HCEC 1CT (cell line): ENCODE results near the gene CSMD2.
"Not testable (repeated sequence)": the region's sequence is repeated elsewhere in the genome, so short reads cannot be mapped to it uniquely, and the experiment has no call there.

Source experiments
- DNase-seq: peaks from one replicate; pipeline ENCODE4 v3.0.0-alpha.2; 2017

Gene CSMD2

DNA sequence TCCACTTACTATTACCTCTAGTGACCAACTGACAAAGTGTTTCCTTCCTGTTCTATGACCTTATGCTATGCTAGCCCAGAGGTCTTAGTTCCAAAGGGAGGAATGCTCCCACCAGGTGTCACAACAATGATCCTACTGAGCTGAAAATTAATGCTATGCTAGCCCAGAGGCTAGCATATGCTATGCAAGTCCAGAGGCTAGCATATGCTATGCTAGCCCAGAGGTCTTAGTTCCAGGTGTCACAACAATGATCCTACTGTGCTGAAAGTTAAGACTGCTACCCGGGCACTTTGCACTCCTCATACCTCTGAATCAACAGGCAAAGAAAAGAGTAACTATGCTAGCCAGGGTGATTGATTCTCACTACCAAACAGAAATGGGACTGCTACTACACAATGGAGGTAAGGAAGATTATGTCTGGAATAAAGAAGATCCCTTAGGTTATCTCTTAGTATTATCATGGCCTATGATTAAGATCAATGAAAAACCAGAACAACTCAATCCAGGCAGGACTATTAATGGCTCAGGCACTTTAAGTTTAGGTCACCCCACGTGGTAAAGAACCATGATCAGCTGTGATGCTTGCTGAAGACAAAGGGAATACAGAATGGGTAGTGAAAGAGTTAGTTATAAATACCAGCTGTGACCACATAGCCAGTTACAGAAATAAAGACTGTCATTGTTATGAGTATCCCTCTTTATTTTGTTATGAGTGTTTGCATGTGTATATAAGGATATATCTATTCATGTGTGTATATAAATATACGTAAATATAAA, 114.1 kb downstream of the CSMD2 start:
- no peak for DNase-seq

DNA sequence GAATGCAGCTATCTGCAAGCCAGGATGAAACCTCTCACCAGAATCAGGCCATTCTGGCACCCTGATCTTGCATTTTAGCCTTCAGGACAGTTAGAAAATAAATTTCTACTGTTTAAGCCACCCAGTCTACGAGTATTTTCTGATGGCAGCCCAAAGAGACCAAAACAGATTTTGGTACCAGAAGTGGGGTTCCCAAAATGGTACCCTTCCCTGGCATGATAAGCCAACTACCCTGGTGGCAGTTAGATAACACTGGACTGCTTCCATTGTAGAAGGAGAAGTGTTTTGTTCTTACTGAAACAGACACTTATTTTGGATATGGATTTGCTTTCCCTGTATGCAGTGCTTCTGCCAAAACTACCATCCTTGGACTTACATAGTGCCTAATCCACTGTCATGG, 115.0 kb downstream of the CSMD2 start:
- no peak for DNase-seq

DNA sequence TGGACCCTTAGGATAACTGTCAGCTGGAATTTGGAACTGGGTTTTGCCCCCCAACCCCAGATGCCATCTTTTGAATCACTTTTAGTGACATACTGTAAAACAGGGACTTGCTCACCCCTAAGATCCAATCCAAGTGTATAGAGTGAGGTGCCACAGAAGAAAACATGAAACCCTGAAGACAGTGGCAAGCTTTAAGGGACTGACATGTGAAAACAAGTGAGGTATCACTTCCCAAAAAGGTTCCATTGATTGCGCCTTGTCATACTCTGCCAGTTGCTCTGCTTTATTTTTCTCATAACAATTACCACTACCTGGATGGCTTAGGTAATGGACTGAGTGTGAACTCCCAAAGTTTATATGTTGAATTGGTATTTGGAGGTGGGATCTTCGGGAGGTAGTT, 115.6 kb downstream of the CSMD2 start:
- DNase-seq = no peak

DNA sequence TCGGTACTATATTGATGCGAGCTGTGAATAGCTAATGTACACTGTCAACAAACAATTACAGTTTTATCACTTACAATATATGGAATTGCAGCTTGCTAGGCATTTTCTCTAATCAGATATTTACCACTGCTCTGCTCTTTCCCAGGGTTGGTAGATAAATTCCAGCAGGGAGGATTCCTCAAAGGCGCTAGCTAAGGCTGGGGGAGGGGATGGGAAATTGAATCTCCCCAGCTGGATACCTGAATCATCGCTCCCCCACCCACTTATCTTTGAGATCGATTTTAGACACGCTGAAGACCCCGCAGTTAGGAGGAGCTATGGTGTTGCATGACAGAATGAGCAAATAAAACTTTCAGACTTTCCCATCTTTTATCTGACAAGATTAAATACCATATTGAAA, 127.2 kb downstream of the CSMD2 start:
- DNase-seq = no peak

DNA sequence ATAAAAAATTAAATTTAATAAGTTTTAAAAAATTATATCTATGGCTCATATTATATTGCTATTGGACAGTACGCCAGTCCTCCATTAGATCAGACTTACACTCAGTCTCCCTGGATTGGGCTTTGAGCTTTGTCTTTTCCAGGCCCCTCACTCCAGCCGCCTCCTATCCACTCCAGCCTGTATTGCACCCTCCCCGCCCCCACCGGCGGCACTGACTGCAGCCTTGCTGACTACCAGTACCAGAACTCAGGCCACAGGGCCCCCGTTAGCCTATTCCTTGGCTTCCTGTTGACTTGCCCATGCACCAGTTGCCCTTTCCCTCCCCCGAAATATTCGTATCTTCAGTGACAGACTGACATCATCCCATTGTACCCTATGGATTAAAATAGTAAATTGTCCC, 127.9 kb downstream of the CSMD2 start:
- DNase-seq = no peak

DNA sequence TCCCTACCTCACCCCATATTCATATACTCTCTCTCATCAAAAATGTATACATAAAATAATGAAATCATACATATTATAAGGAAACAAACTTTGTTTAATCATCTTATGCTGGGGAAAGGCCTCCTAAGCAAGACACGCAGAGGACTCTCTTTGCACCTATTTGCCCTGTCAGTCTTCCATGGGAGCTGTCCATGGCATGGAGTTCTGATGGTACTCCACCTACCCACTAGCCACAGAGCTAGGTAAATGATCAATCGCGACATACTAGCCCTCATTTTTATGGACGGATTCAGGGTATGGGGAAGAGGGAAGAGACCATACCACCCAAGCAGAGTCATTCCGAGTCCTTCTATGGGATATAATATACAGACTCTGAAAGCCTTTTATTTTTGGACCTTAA, 131.0 kb downstream of the CSMD2 start:
- DNase-seq = no peak

DNA sequence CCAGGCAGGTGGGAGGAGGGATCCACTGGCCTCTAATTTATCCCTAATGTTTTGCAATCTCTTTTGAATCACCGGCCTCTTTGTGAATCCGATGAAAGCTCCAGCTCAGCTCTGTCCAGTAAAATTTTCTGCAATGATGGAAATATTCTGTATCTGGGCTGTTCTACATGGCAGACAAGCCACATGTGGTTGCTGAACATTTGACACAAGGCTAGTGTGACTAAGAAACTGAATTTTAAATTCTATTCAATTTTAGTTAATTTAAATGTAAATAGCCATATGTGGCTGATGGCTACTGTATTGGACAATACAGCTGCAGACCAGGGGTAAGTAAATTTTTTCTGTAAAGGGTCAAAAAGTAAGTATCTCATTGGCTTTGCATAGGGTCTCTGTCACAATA, 135.1 kb downstream of the CSMD2 start:
- DNase-seq = no peak

DNA sequence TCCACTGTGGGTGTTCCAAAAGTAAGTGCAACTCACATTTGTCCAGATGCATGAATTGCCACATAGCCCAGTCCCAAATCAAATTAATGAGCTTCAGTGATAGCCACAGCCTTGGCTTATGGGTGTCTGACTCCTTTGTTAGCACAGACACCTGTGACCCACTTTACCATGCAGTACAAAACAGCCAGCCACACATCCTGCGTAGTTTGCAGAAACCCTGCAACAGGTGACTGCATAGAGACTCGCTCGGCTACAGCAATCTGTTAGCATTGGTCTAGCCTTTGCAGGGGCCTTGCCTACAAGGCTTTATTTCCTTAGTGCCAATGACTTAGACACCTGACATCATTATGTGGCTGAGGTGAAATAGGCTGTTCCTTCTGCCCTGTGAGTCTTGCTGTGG, 135.5 kb downstream of the CSMD2 start:
- DNase-seq = no peak

DNA sequence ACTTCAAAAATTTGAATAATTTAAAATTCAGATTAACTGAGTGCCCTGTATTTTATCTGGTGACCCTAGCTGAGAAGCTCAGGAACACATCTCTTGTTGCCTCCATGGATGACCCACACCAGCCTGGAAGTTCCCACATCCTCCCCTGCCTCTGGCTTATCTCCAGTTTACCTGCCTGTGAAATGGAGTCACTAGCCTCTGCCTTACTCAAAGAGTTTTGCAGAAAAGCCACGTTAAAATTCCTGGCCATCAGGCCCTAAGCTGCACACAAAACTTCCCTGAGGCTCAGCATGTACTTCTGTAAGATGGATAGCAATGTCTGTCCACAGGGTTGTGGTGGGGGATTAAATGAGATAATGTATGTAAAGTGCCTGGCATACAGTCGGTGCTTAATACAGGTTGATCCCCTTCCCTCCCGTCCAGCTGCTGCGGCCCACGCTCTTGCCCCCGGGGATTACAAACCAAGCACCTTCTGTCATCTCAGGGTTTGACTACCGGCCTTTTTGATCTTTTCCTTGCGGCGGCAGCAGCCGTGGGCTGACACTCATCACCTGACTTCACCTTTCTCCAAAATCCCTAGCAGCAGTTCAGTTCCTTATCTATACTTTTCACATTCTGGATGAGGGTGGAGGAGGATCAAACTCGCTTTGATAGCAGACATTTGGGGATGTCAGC, 136.5 kb downstream of the CSMD2 start:
- no peak for DNase-seq

DNA sequence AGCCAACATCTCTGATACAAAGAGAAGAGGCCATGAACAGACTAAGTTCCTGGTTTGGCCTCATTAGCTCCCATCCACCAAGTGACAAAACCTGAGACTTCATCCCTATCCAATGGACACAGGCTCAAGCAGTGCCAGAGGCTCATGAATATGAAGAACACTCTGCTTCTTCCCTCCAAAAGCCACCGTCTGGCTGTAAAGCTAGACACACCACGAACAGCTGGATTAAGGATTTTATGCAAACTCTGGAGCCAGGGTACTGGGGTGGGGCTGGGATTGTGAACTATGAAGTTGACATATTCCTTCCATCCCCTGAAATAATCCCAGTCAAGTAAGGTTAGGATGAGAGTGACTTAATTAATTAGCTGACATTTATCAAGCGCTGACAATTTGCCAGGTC, 139.4 kb downstream of the CSMD2 start:
- no peak for DNase-seq

DNA sequence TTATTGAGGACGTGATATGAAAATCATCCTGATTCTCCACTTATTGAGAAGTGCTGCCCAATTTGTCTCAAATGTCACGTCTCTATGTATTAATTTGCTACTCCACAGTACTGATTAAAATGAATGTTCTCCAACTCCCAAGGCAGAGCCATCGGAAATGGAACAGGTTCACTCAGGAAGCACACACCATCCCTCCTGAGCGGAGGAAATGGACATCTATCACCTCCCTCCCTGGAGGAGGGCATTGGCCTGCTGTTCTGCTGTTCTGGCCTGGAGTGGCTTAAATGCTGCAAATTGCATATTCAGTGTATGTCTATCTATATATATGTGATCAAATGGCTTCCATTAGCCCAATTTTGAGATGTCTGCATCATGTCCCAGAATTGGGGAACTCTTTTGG, 140.5 kb downstream of the CSMD2 start:
- no peak for DNase-seq

DNA sequence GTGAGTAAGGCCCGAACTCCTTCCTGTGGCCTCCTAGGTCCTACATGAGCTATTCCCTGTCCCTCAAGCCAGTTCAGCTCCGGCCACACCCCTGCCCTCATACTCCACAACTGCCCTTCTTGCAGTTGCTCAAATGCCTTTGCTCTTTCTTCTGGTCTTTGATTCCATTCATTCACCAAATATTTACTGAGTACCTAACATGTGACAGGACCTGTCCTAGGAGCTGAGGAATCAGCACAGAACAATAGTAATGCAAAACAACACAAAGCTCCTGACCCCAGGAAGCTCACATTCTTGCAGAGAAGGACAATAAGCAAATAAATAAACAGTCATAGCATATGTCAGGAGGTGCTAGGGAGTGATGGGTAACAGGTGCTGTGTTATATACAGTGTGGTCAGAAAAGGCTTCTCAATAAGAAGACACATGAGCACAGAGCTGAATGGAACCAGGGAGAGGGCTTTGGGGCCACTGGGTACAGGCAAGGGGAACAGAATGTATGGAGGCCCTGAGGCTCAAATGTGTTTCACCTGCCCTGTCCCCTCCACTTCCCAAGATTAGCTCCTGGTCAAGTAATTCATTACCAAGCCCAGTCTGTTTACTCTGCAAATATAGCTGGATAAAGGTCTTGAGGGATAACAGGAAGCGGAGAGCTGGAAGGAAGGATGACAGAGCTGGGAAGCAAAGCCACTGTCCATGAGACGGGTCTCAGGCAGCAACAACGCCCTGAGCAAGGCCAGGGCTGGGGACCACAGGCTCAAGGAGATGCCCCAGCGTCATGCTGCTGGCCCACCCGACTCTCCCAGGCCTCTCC, 145.1 kb downstream of the CSMD2 start:
- no peak for DNase-seq

DNA sequence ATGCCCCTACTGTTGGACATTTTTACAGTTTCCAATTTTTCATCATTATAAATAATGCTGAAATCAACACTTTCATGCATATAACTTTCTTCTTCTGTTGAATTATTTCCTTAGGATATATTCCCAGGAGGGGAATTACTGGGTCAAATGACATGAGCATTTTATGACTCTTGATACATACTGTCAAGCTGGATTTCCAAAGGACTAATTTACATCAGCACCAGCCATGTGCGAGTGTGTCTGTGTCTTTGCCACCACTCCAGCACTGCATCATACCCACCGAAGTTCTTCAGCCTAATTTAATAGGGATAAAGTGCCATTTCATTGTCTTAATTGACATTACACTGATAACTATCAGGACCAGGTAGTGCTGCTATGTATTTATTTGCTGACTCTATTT, 146.7 kb downstream of the CSMD2 start:
- no peak for DNase-seq

DNA sequence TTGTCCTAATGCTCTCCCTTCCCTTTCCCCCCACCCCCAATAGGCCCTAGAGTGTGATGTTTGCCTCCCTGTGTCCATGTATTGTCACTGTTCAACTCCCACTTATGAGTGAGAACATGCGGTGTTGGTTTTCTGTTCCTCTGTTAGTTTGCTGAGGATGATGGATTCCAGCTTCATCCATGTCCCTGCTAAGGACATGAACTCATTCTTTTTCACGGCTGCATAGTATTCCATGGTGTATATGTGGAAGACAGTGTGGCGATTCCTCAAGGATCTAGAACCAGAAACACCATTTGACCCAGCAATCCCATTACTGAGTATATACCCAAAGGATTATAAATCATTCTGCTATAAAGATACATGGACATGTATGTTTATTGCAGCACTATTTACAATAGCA, 148.7 kb downstream of the CSMD2 start:
- not testable (repeated sequence) for DNase-seq

DNA sequence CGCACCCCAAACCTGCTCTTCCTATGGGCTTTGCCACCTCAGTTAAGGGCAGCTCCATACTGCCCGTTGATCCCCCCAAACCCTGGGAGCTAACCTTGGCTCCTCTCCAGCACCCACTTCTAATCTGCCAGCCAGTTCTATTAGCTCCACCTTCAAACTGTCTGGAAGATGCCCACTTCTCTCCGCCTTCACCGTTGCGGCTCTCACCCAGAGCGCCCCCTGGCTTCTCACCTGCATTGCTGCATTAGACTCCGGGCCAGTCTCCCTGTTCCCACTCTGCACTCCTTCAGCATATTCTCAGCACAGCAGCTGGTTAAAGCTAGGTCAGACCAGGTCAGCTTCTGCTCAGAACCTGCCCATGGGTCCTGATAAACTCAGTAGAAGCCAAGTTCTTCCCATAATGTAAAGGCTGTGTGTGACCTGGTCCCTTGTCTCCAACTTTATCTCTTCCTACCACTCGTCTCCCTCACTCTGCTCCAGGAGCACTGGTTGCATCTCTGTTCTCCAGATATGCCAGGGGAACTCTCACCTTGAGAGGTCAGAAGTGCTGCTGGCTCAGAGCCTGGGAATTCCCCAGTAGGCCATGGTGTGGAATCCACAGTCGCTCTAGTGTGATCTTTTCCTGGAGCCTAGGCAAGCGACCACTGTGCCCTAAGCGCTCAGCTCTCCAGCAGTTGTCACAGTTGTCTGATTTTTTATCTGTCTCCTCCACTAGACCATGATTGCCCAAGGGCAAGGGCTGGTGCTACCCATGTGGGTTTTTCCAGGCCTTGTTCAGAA, 150.9 kb downstream of the CSMD2 start:
- DNase-seq = peak; percentile 32

DNA sequence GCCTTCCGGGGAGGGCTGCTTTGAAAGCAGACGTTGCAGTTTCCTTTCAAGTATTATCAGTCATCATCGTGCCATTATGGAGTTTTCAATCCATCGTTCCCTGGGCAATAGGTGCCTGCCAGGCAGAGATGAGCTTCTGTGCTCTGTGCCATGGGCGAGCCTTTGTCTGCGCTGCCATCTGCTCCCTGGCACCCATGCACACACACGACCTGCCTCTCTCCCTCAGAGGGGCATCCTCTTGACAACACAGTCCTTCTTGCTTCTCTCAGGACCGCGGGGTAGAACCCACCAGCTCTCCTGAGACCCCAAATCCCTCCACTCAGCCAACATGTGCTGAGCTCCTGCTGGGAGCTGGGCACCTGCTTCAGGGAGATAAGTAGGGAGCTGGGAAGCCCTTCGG, 151.9 kb downstream of the CSMD2 start:
- no peak for DNase-seq

DNA sequence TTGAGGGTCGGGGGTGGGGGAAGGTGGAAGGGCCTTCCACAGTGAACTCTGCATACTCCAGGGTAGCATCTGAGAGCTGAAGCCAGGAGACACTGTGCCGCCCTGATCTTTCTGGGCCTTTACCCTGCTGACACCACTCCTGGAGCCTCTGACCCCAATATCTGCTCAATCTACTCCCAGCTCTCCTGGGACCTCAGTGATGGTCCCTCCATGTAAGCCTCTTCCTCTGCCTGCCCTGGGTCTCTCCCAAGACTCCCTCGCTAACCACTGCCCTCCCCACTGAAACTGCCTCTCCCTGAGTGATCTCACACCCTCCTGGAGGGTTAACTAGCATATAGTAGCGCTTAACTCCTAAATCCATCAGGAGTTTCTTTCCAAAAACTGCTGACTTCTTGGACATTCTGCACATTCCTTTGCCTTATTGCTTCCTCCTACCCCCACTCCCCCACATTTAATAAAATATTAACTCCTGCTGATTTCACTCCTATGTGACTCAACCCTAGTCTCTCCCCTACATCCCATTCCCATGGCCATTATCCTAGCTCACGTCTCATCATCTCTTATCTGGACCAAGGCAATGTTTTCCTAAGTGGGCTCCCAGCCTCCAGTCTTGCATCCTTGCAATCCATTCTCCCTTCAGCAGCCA, 155.6 kb downstream of the CSMD2 start:
- no peak for DNase-seq

DNA sequence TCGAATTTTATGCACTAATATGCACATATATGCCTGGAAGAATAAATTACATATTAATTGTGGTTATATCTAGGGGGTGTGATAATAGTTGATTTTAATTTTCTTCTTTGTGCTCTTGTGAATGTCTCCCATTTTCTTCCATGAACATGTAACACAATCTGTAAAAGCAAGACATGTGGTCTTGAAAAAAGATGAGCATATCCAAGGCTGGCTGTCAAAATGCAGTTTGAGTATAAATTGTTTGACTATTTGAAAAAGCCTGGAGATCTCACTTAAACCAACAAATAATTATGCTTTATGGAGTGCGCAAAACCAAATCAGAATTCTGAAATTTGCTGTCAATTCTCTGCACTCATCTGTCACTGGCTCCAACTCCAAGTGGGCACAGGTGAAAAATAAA, 157.3 kb downstream of the CSMD2 start:
- DNase-seq = no peak

DNA sequence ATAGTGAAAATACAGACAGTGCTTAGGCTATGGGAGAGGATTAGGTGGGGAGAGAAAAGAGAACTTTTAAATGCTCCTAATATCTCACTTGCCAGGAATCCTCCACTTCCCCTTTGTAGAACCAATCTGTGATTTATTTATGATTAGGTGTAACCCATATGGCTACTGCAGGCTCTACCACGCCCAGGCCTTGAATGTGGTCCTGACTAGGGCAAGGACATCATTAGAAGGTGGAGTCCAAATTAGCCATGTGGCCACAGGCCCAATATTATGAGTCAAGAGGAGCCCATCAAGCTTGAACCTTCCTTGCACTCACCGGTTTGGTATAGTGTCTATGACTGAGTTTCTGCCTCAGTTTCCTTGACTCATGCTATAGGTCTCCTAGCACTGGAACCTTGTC, 159.7 kb downstream of the CSMD2 start:
- no peak for DNase-seq

DNA sequence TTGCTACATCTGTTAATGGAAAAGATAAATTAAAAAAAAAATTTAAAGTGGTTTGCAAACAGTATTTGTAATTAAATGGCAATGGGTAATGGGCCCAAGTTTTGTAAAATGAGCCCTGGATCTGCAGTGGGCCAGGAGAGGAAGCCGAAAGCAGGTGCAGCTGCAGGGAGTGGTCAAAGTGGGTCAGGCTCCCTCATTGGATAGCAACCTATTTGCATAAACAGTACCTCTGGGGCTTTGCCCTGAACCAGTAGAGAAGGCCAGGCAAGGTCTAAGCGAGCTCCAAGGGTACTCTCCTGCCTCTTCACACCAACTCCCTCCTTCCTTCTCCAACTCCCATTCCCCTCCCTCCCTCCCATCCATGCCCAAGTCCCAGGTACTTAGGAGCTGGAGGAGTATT, 162.2 kb downstream of the CSMD2 start:
- no peak for DNase-seq

DNA sequence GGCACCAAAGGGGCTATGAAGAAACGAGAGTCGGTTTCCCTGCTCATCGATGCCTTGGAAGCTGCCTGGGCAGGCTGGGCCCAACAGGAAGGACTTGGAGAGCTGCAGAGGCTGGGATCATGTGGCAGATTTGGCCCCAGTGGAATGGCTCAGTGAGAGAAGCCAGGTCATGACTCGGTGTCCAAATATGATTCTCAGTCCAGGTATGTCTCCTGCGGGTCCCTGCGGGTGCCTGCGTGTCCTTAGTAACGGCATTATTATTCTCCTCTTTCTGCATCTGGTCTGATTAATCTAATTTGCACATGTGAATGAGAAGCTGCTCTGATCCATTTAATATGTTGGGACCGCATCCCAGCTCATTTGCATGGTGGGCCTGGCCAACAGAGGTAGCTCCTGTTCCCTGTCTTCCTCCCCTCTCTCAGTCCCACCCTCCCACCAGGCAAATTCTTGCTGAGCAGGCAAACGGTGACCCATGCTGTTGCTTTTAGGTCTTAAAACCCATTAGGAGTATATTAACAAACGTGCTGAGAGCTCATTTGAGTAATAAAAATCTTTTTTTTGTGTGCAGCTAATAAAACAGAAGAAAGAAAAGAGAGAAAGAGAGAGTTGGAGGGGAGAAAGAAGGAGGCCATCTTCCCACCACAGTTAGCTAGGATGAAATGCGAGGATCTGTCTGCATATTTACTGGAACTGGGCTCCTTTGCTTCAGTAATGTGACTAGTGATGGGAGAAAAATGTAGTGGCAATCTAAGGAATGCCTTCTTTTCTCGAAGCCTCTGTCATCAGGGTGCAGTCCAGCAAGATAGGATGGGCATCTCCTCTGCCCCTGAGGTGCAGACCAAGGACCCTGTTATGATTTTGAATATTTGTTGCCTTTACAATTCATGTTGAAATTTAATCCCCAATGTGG, 167.6 kb downstream of the CSMD2 start:
- no peak for DNase-seq

DNA sequence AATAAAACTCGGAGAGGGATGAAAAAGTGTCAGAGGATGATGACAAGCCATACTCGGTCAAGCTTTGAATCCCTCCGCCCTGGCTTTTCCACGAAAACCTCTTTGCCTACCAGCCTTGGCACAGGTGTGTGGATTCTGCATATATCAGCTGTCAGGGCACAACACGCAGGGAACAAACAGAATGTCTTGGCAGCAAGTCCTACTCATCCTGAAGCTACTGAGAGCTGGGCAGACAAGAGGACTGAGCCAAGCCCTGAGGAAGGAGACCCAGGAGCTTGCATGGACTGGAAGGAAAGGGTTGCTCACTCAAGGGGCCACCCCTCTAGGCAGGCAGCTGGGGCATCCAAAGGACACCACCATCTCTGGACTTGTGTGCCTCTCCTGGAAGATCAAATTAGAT, 168.7 kb downstream of the CSMD2 start:
- DNase-seq = no peak
